ENCODE results near the gene SRCIN1.

DNA sequence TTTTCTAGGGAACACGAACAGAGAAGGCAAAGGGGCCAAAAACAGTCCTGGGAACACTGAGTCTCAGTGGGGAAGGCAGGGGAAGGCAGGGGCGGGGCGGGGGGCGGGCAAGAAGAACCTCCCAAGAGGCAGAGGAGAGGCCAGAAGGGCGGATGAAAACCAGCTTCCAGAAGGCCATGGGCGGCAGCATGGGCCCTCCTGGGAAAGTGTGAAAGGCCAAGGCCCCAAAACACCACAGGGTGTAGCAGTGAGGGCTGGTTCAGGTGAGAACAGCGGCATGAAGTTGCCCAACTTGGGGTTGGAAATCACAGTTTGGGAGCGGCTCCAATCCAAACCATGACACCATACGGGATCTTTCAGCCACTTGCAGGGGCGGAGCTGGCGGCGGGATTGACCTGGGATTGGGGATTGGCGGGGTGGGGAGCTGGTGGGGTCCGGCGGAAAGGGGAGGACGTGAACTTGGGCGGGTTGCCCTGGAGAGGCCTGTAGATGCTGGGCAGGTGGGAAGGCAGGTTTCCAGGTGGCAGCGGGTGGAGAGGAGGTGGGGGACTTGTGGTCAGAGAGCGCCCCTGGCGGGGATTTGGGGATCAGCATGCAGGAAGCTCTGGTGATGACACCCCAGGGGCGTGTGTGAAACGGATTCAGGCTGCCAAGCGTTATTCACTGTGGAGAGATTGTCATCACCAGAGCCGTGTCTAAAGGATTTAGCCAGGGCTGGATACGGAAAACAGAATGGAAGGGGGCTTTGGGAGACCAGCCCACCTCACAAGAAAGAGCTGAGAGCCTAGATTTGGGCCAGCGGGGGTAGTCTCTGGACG is 96.6 kb downstream of the SRCIN1 start:
- TF ChIP-seq, protein P1, sequence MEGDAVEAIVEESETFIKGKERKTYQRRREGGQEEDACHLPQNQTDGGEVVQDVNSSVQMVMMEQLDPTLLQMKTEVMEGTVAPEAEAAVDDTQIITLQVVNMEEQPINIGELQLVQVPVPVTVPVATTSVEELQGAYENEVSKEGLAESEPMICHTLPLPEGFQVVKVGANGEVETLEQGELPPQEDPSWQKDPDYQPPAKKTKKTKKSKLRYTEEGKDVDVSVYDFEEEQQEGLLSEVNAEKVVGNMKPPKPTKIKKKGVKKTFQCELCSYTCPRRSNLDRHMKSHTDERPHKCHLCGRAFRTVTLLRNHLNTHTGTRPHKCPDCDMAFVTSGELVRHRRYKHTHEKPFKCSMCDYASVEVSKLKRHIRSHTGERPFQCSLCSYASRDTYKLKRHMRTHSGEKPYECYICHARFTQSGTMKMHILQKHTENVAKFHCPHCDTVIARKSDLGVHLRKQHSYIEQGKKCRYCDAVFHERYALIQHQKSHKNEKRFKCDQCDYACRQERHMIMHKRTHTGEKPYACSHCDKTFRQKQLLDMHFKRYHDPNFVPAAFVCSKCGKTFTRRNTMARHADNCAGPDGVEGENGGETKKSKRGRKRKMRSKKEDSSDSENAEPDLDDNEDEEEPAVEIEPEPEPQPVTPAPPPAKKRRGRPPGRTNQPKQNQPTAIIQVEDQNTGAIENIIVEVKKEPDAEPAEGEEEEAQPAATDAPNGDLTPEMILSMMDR (IDR thresholded peaks at IDR 0.05), result peak in 3 of 4 experiments; percentile 35 to 63 (median 37)
- no peak for TF ChIP-seq POLR2A (IDR thresholded peaks at IDR 0.05)
